B cell (primary cell): ENCODE results near the gene ZWILCH. TPM values are rescaled to one million over a fixed set of nuclear protein-coding genes. Genes with fewer than 3 reads are reported as not detected.

Source experiments
- ATAC-seq: fragments of 200-7000 bp; cut with Tn5 transposase; one replicate; pipeline ENCODE4 v1.10.0; 2021; ENCODE audit warnings: low read depth, mild to moderate bottlenecking, moderate number of reproducible peaks, moderate library complexity
- CTCF ChIA-PET: fragments of 350-600 bp; sonication (Branson Sonifier 250); formaldehyde crosslinking; loops from one replicate; lab custom pipeline; 2021; ENCODE audit warnings: antibody characterized with exemption, inconsistent platforms; lab: Charles Lee
- POLR2A ChIA-PET: fragments of 350-600 bp; sonication (Branson Sonifier 250); formaldehyde crosslinking; loops from one replicate; lab custom pipeline; 2021; ENCODE audit warnings: antibody characterized with exemption; lab: Charles Lee
- DNase-seq: peaks from one replicate; pipeline ENCODE4 v3.0.0; 2013
- H2AFZ ChIP-seq: 2 replicates; pipeline ENCODE4 v1.6.1; 2012; ENCODE audit warnings: mild to moderate bottlenecking, low read depth, low read length; ENCODE audit not compliant: insufficient read depth, poor library complexity, severe bottlenecking
- H3K27ac ChIP-seq, 2 donors: 1 replicate in 1 of 2; 2 replicates in 1 of 2; pipeline ENCODE4 v1.5.1; 2012 to 2013; ENCODE audit warnings: low read length in 2 of 2, mild to moderate bottlenecking in 2 of 2, moderate library complexity in 1 of 2
- H3K27me3 ChIP-seq, 4 experiments: fragments of 200-600 bp in 1 of 4; sonication (generic) in 1 of 4; replicated peaks in 1 of 4; 1 replicate in 2 of 4; 2 replicates in 2 of 4; pipeline versions ENCODE4 v1.6.1 to v1.7.0; 2013 to 2016; ENCODE audit warnings: low read length in 3 of 4, mild to moderate bottlenecking in 2 of 4, mixed read lengths in 1 of 4, moderate library complexity in 1 of 4; ENCODE audit not compliant: insufficient read depth in 4 of 4, control insufficient read depth in 3 of 4; ENCODE audit errors: control extremely low read depth in 1 of 4
- H3K36me3 ChIP-seq, 2 experiments: replicated peaks in 1 of 2; 1 replicate in 1 of 2; 2 replicates in 1 of 2; pipeline versions ENCODE4 v1.6.1 to v1.7.1; 2013; ENCODE audit warnings: low read length in 1 of 2; ENCODE audit not compliant: insufficient read depth in 2 of 2, control insufficient read depth in 1 of 2; ENCODE audit errors: control extremely low read depth in 1 of 2, extremely low read depth in 1 of 2
- H3K4me1 ChIP-seq, 2 donors: fragments of 200-600 bp in 1 of 2; sonication (generic) in 1 of 2; 1 replicate in 1 of 2; 2 replicates in 1 of 2; pipeline versions ENCODE4 v1.5.1 to v1.6.1; 2013 to 2017; ENCODE audit warnings: low read length in 2 of 2; ENCODE audit not compliant: control insufficient read depth in 2 of 2, insufficient read depth in 2 of 2
- H3K4me2 ChIP-seq: replicated peaks from 2 replicates; pipeline ENCODE3; 2012; ENCODE audit warnings: mild to moderate bottlenecking, low read depth, low read length; ENCODE audit not compliant: poor library complexity, severe bottlenecking
- H3K4me3 ChIP-seq, 5 experiments: fragments of 200-600 bp in 1 of 5; sonication (generic) in 1 of 5; 1 replicate in 3 of 5; 2 replicates in 2 of 5; pipeline versions ENCODE4 v1.5.1 to v1.7.0; 2011 to 2016; ENCODE audit warnings: low read length in 4 of 5, mild to moderate bottlenecking in 4 of 5, low read depth in 2 of 5, control low read depth in 1 of 5, moderate library complexity in 1 of 5; ENCODE audit not compliant: insufficient read depth in 1 of 5; ENCODE audit errors: control extremely low read depth in 1 of 5, extremely low read depth in 1 of 5
- H3K79me2 ChIP-seq: fragments of 200-600 bp; sonication (generic); one replicate; pipeline ENCODE4 v1.6.0; 2016; ENCODE audit warnings: low read length; ENCODE audit not compliant: control insufficient read depth, insufficient read depth
- H3K9ac ChIP-seq: fragments of 200-600 bp; sonication (generic); 2 replicates; pipeline ENCODE4 v1.6.1; 2017; ENCODE audit warnings: mild to moderate bottlenecking, low read length, moderate library complexity
- H3K9me3 ChIP-seq, 3 donors: one replicate each; pipeline versions ENCODE4 v1.6.1 to v1.7.1; 2013; ENCODE audit warnings: low read length in 2 of 3; ENCODE audit not compliant: control insufficient read depth in 2 of 3, insufficient read depth in 1 of 3; ENCODE audit errors: control extremely low read depth in 1 of 3
- H4K20me1 ChIP-seq: 2 replicates; pipeline ENCODE4 v1.6.0; 2012; ENCODE audit warnings: mild to moderate bottlenecking, low read length; ENCODE audit not compliant: insufficient read depth, control insufficient read depth, poor library complexity, severe bottlenecking
- H3K27ac Mint-ChIP-seq: one replicate; pipeline ENCODE4 v1.8.0; 2021; ENCODE audit warnings: mixed read lengths
- H3K27me3 Mint-ChIP-seq: one replicate; pipeline ENCODE4 v1.8.0; 2021; ENCODE audit warnings: mixed read lengths
- H3K4me1 Mint-ChIP-seq: one replicate; pipeline ENCODE4 v1.8.0; 2021; ENCODE audit warnings: mixed read lengths
- H3K4me3 Mint-ChIP-seq: one replicate; pipeline ENCODE4 v1.8.0; 2021; ENCODE audit warnings: mixed read lengths
- H3K9me3 Mint-ChIP-seq: one replicate; pipeline ENCODE4 v1.8.0; 2022; ENCODE audit warnings: mixed read lengths; ENCODE audit not compliant: insufficient read depth
- EZH2 ChIP-seq: IDR thresholded peaks from 2 replicates; pipeline ENCODE4 v1.6.1; 2012; ENCODE audit warnings: borderline replicate concordance, low read depth, mild to moderate bottlenecking, moderate library complexity, low read length; ENCODE audit not compliant: insufficient read depth, poor library complexity, severe bottlenecking
- WGBS: methylation state at CpG from one replicate; pipeline ENCODE4 v1.1.5; 2013; ENCODE audit warnings: missing lambda C conversion rate; ENCODE audit not compliant: insufficient coverage; 5-methylcytosine and 5-hydroxymethylcytosine counted together
- intact Hi-C: fragments of 100-400 bp; cut with micrococcal nuclease; formaldehyde crosslinking; loops from one replicate; pipeline ENCODE4 v1.10.0; 2022
- polyA plus RNA-seq: library from polyadenylated mRNA; depleted of rRNA; stranded (reverse); fragments of >200 nt; gene quantifications from 2 replicates; pipeline ENCODE4 v1.2.3, GENCODE V29; 2012
- total RNA-seq, 2 donors: library from RNA; stranded (reverse); fragments of 120-200 nt in 1 of 2; gene quantifications; 1 replicate in 1 of 2; 2 replicates in 1 of 2; pipeline versions ENCODE4 v1.2.3 to v1.2.4, GENCODE V29; 2013 to 2022
- TF ChIP-seq, protein P1 (sequence below): fragments of 200-600 bp; IDR thresholded peaks from one replicate; pipeline ENCODE4 v1.8.0; 2022; ENCODE audit warnings: antibody characterized with exemption, mild to moderate bottlenecking

Gene ZWILCH
- total and polyA plus RNA-seq, 2 donors (not counting 1 experiment from before 2014, with no cell fraction given), result 2.8 to 11.3 TPM

DNA sequence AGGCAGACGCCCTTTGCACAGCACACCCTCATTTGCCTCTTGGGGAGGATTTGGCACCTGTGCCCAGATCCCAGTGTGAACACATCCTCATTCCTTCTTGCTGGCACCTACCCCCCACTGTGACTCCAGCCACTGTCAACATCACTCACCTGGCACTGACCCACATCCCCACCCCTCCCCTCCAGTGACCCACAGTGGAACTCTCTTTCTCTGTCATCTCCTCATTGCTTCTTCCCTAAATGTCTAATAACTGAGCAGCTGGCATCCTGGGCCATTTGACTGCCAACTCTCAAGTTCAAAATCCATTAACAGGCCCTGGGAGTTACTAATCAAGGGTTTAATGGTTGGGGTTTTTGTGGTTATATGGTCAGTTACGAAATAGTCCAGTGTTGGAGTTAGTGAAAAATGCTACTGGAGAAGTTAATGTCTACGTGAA, 22.0 kb upstream of the ZWILCH start:
- Histone ChIP-seq H2AFZ (no peak overlapping the region), H4K20me1 (no peaks in the 10 kb centered on the region), H3K4me3 (no peak overlapping the region), H3K36me3 (peaks cover 11 to 54% of the 10 kb centered on the region in 2 experiments), H3K4me2 (no peak overlapping the region), H3K4me1 (no peaks in the 10 kb centered on the region), H3K9me3 (no peaks in the 10 kb centered on the region), H3K27me3 (no peaks in the 10 kb centered on the region), H3K79me2 (no peaks in the 10 kb centered on the region), H3K27ac (no peak overlapping the region), H3K9ac (no peak overlapping the region)
- no peak for TF ChIP-seq EZH2
- TF ChIP-seq, protein P1, sequence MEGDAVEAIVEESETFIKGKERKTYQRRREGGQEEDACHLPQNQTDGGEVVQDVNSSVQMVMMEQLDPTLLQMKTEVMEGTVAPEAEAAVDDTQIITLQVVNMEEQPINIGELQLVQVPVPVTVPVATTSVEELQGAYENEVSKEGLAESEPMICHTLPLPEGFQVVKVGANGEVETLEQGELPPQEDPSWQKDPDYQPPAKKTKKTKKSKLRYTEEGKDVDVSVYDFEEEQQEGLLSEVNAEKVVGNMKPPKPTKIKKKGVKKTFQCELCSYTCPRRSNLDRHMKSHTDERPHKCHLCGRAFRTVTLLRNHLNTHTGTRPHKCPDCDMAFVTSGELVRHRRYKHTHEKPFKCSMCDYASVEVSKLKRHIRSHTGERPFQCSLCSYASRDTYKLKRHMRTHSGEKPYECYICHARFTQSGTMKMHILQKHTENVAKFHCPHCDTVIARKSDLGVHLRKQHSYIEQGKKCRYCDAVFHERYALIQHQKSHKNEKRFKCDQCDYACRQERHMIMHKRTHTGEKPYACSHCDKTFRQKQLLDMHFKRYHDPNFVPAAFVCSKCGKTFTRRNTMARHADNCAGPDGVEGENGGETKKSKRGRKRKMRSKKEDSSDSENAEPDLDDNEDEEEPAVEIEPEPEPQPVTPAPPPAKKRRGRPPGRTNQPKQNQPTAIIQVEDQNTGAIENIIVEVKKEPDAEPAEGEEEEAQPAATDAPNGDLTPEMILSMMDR, result no peak
- ChIA-PET CTCF (interaction anchor here (0.6 kb wide), 1 partner anchor 1840 kb away, joined by 3 read pairs; no protein-coding TSS in a partner anchor), POLR2A (interaction anchor here (0.6 kb wide), 1 partner anchor 11 kb away, joined by 4 read pairs; no protein-coding TSS in a partner anchor)
- Mint-ChIP-seq H3K4me3 (no peak overlapping the region), H3K27ac (no peak overlapping the region), H3K27me3 (no peaks in the 10 kb centered on the region), H3K9me3 (no peaks in the 10 kb centered on the region), H3K4me1 (no peaks in the 10 kb centered on the region)
- ATAC-seq, result no peak
- DNase-seq, result no peak
- intact Hi-C loops, result no loop called here
- WGBS, result 85% methylated on average over 1 of the region's 3 CpGs

GRCh38 chr15:66484539-66485112, 20.5 kb upstream of the ZWILCH start:
- Histone ChIP-seq H2AFZ (no peak overlapping the region), H4K20me1 (no peaks in the 10 kb centered on the region), H3K27ac (no peak overlapping the region), H3K79me2 (no peaks in the 10 kb centered on the region), H3K4me1 (no peaks in the 10 kb centered on the region), H3K27me3 (no peaks in the 10 kb centered on the region), H3K36me3 (peaks cover 20 to 69% of the 10 kb centered on the region in 2 experiments), H3K9ac (no peak overlapping the region), H3K4me2 (no peak overlapping the region), H3K4me3 (no peak overlapping the region), H3K9me3 (no peaks in the 10 kb centered on the region)
- intact Hi-C loops, result no loop called here
- POLR2A ChIA-PET, result no interaction called here
- Mint-ChIP-seq H3K4me1 (no peaks in the 10 kb centered on the region), H3K27ac (no peak overlapping the region), H3K27me3 (no peaks in the 10 kb centered on the region), H3K9me3 (no peaks in the 10 kb centered on the region), H3K4me3 (no peak overlapping the region)
- 100% methylated on average over 5 of the region's 5 CpGs for WGBS
- DNase-seq (no peak), ATAC-seq (no peak)
- TF ChIP-seq, protein P1, result no peak
- TF ChIP-seq EZH2, result no peak
- CTCF ChIA-PET, result interaction anchor here (1.0 to 1.6 kb wide), 2 partner anchors 13 to 14 kb away, joined by 3 to 5 read pairs; partner anchors contain the start of gene SNAPC5
